ENCODE data around the gene BAG3. TPM values are rescaled to one million over a fixed set of nuclear protein-coding genes. Genes with fewer than 3 reads are reported as not detected.
"Not testable (repeated sequence)": the region's sequence is repeated elsewhere in the genome, so short reads cannot be mapped to it uniquely, and the experiment has no call there.

Gene BAG3
- total RNA-seq, 1 donor from 2014 or later, result 4.3 TPM

GRCh38 chr10:119658274-119658673 is 7.1 kb downstream of the BAG3 start:
- Mint-ChIP-seq H3K27me3 (no peaks in the 10 kb centered on the region), H3K9me3 (no peaks in the 10 kb centered on the region), H3K36me3 (ENCODE audit: low read depth) (no peaks in the 10 kb centered on the region), H3K27ac (no peak overlapping the region), H3K4me1 (peaks cover under 1% of the 10 kb centered on the region), H3K4me3 (no peak overlapping the region)
- intact Hi-C loops (cut with micrococcal nuclease), result no loop called here
- DNase-seq (no peak), ATAC-seq (ENCODE audit: low read depth) (no peak)
- no peak for TF ChIP-seq CTCF (IDR thresholded peaks at IDR 0.05)
- ChIA-PET POLR2A (no interaction called here), CTCF (no interaction called here)

GRCh38 chr10:119659951-119660350 is 8.8 kb downstream of the BAG3 start:
- Mint-ChIP-seq H3K9me3 (no peaks in the 10 kb centered on the region), H3K27me3 (no peaks in the 10 kb centered on the region), H3K4me1 (no peaks in the 10 kb centered on the region), H3K36me3 (ENCODE audit: low read depth) (no peaks in the 10 kb centered on the region), H3K27ac (no peak overlapping the region), H3K4me3 (no peak overlapping the region)
- POLR2A ChIA-PET, result no interaction called here
- DNase-seq (no peak), ATAC-seq (ENCODE audit: low read depth) (no peak)
- CTCF ChIA-PET, result no interaction called here
- intact Hi-C loops (cut with micrococcal nuclease), result no loop called here
- TF ChIP-seq CTCF (IDR thresholded peaks at IDR 0.05), result no peak

DNA sequence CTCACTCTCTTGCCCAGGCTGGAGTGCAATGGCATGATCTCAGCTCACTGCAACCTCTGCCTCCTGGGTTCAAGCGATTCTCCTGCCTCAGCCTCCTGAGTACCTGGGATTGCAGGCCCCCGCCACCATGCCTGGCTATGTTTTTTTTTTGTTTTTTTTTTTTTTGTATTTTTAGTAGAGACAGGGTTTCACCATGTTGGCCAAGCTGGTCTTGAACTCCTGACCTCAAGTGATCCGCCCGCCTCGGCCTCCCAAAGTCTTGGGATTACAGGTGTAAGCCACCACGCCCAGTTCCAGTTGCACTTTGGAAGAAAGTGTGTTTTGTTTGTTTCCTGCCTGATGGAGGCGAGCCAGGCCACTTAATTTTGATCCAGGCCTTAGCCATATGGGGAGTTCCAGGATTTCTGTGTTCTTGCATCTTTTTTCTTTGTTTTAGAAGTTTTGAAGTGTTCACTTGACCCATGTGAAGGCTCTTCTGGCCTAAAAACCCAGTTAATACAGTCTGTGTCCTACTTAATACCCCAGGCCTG is 11.0 kb downstream of the BAG3 start:
- ATAC-seq (ENCODE audit: low read depth); H3K9me3 Mint-ChIP-seq; H3K27me3 Mint-ChIP-seq; intact Hi-C loops (cut with micrococcal nuclease); H3K4me3 Mint-ChIP-seq; DNase-seq; POLR2A ChIA-PET; H3K4me1 Mint-ChIP-seq; H3K27ac Mint-ChIP-seq; H3K36me3 Mint-ChIP-seq (ENCODE audit: low read depth); CTCF ChIA-PET: not testable (repeated sequence)

DNA sequence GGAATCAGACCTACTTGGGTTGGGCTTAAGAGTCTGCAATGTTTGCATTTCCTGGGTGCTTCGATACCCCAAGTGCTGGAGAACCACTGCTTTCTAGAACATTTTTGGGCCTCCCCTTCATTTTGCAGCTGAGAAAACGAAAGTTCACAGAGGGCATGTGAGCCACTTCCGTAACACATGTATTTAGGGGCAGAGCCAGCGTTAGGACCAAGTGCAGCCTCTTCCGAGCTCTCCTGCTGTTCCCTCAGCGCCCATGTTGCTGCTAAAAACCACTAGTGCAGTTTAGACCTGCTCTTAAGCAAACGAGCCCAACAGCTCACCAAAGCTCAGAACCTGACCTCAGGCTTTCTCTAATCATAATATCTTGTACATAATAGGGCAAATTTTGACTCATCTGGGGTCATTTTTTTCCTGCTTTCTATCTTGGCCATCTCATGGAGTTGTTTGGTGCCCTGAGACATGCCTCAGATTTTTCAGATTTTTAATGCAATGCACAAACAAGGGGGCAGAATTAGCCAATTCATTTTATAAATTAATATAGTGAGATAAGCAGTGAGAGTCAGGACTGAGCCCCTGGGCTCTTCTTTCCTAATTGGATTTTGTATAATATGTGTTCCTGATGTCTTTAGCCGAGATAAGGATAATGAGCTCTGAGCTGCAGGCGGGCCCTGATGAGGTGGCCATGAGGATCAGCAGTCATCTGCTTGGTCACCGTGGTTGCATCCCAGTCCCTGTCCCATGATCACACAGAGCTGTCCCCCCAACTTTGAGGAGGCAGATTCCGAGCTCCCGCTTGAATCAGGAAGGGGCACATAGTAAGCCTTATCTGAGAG is 12.9 kb downstream of the BAG3 start:
- Mint-ChIP-seq H3K4me1 (peaks cover 7% of the 10 kb centered on the region), H3K9me3 (no peaks in the 10 kb centered on the region), H3K4me3 (no peak overlapping the region), H3K27ac (no peak overlapping the region), H3K27me3 (no peaks in the 10 kb centered on the region), H3K36me3 (ENCODE audit: low read depth) (no peaks in the 10 kb centered on the region)
- CTCF ChIA-PET, result interaction anchor here (1.5 kb wide), 1 partner anchor 23 kb away, joined by 7 read pairs; no protein-coding TSS in a partner anchor
- no peak for TF ChIP-seq CTCF (IDR thresholded peaks at IDR 0.05)
- ATAC-seq (ENCODE audit: low read depth) (peak; percentile 18), DNase-seq (no peak)
- intact Hi-C loops (cut with micrococcal nuclease), result no loop called here
- POLR2A ChIA-PET, result interaction anchor here (1.3 kb wide), 1 partner anchor 13 kb away, joined by 3 read pairs; the partner anchor contains the start of gene BAG3

DNA sequence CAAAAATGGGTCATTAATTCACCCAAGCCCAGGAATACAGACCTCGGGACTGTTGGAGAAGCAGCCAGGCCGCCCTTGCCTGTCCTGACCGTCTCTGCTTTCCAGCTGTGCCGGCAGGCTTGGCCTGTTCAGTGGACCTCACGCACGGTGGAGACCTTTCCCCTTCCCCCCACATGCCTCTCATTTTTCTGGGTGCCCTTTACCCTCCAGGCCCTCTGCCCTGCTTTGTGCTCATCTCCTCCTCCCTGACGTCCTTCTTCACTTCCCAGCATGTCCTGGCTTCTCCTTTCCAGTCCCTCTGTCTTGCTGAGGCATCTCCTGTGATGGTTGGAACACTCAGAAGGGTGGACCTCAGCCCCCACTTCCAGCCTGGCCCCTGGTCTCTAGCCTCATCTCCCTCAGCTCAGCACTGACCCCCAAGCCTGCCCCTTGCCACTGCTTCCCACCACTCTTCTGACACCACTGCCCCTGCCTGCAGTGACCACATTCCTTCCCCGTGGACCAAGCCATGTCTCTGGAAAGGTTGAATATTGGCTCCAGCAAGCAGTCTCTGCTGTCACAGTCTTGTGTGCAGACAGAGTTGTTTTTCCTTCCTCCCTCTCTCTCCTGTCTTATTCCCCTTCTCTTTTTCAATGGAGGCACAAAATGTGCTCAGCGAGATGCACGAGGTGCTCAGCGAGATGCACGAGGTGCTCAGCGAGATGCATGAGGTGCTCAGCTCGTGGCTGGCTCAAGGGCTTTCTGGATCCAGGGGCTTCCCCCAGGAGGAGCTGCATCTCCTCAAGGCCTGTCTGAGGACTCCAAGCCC is 14.9 kb downstream of the BAG3 start:
- ChIA-PET POLR2A (no interaction called here), CTCF (no interaction called here)
- Mint-ChIP-seq H3K36me3 (ENCODE audit: low read depth) (no peaks in the 10 kb centered on the region), H3K9me3 (no peaks in the 10 kb centered on the region), H3K4me1 (peaks cover 7% of the 10 kb centered on the region), H3K4me3 (no peak overlapping the region), H3K27ac (no peak overlapping the region), H3K27me3 (no peaks in the 10 kb centered on the region)
- intact Hi-C loops (cut with micrococcal nuclease), result no loop called here
- ATAC-seq (ENCODE audit: low read depth) (no peak), DNase-seq (no peak)
- no peak for TF ChIP-seq CTCF (IDR thresholded peaks at IDR 0.05)

Measured in activated B cell treated with CpG ODN at 0.5 μM for 24 hours (primary cell).